ENCODE data around the gene F2RL3.

The F2RL3 gene

GRCh38 chr19:16899566-16900075, 10.8 kb downstream of the F2RL3 start:
- TF ChIP-seq ZFP30 (CRISPR knock-in tag; IDR thresholded peaks at IDR 0.05) (no peak), ZNF565 (CRISPR knock-in tag; conservative IDR thresholded peaks at IDR 0.05; ENCODE audit: low read depth) (no peak), CSDC2 (CRISPR knock-in tag; IDR thresholded peaks at IDR 0.05) (no peak), CREB5 (CRISPR knock-in tag; IDR thresholded peaks at IDR 0.05; ENCODE audit: low read depth) (no peak), ARNTL (CRISPR knock-in tag; IDR thresholded peaks at IDR 0.05; ENCODE audit: borderline replicate concordance, low read depth) (no peak), TSHZ2 (CRISPR knock-in tag; IDR thresholded peaks at IDR 0.05) (no peak), POU6F1 (CRISPR knock-in tag; IDR thresholded peaks at IDR 0.05; ENCODE audit: borderline replicate concordance, low read depth) (no peak), BACH2 (CRISPR knock-in tag; IDR thresholded peaks at IDR 0.05; ENCODE audit: borderline replicate concordance) (no peak), PATZ1 (CRISPR knock-in tag; IDR thresholded peaks at IDR 0.05; ENCODE audit: borderline replicate concordance) (no peak)
- ATAC-seq = peak; percentile 34

- no peak for ATAC-seq
- TF ChIP-seq ZC3H10 (CRISPR knock-in tag; IDR thresholded peaks at IDR 0.05) = no peak
- TF ChIP-seq CREB5 (CRISPR knock-in tag; IDR thresholded peaks at IDR 0.05; ENCODE audit: low read depth) = no peak
- no peak for TF ChIP-seq ZFP30 (CRISPR knock-in tag; IDR thresholded peaks at IDR 0.05)
- no peak for TF ChIP-seq TOX (CRISPR knock-in tag; IDR thresholded peaks at IDR 0.05; ENCODE audit: borderline replicate concordance)
- TF ChIP-seq ESRRG (CRISPR knock-in tag; IDR thresholded peaks at IDR 0.05) = no peak
- TF ChIP-seq ZNF565 (CRISPR knock-in tag; conservative IDR thresholded peaks at IDR 0.05; ENCODE audit: low read depth) = no peak
- no peak for TF ChIP-seq BACH2 (CRISPR knock-in tag; IDR thresholded peaks at IDR 0.05; ENCODE audit: borderline replicate concordance)
- TF ChIP-seq GLIS3 (CRISPR knock-in tag; IDR thresholded peaks at IDR 0.05) = no peak
- no peak for TF ChIP-seq RARB (CRISPR knock-in tag; IDR thresholded peaks at IDR 0.05)
- TF ChIP-seq ZNF70 (CRISPR knock-in tag; IDR thresholded peaks at IDR 0.05) = no peak
- TF ChIP-seq PATZ1 (CRISPR knock-in tag; IDR thresholded peaks at IDR 0.05; ENCODE audit: borderline replicate concordance) = no peak
- no peak for TF ChIP-seq ZNF8 (CRISPR knock-in tag; IDR thresholded peaks at IDR 0.05)
- no peak for TF ChIP-seq CSRNP3 (CRISPR knock-in tag; IDR thresholded peaks at IDR 0.05)
- no peak for TF ChIP-seq PPARA (CRISPR knock-in tag; IDR thresholded peaks at IDR 0.05; ENCODE audit: borderline replicate concordance)
- no peak for TF ChIP-seq SNAI2 (CRISPR knock-in tag; IDR thresholded peaks at IDR 0.05)
- TF ChIP-seq ARNTL (CRISPR knock-in tag; IDR thresholded peaks at IDR 0.05; ENCODE audit: borderline replicate concordance, low read depth) = no peak
- TF ChIP-seq ISL1 (CRISPR knock-in tag; IDR thresholded peaks at IDR 0.05) = no peak
- TF ChIP-seq OSR1 (CRISPR knock-in tag; IDR thresholded peaks at IDR 0.05) = no peak
These were observed 12.8 kb downstream of the F2RL3 start for GRCh38 chr19:16901491-16902175.

All from SK-N-SH treated with all-trans-retinoic acid at 6 μM for 48 hours (cell line).